ENCODE data around the gene HEPN1.

Gene HEPN1

DNA sequence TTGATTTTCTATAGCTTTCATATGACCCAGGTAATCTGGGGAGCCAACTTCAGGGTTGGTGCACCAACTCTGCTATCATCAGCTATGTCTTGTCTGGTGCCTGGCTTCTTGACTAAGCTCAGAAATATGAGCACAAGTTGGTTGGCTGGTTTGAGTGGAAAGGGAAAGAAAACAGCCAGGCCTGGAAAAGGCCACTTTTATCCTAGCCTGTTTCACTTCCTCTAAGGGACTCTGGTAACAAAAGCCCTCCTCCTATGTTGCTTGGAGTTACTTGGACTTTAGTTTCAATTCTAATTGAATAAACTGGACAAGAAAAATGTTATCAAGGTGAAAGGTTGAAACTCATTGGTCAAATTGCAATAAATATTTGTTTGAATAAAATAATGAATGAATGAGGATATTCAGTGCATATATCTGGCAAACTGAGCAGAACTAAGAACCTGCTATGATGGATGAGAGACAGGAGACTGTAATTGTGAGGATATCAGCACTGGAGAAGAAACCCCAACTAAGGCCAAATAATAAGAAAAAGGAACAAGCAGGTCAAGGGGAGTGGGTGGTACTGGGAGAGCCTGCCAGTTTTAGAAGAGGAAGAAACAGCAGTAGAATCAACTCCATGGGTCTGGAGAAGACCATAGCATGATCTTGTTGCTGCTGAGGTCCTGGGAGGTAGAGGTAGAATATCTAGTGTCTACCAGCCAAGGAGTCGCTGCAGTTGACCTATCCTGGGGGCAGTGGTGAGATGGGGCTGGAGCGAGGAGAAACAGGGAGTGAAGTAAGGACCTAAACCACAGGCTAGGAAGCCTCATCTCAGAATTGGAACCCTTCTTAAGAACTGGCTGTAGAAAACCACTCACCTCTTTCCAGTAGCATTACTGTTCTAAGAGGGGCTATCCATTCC is 29.6 kb upstream of the HEPN1 start:
- no peak overlapping the region for H3K4me2 ChIP-seq (ENCODE audit: insufficient read depth, low read length, poor library complexity, severe bottlenecking)
- H2BK15ac ChIP-seq (ENCODE audit: low read length), result no peak overlapping the region
- H2BK120ac ChIP-seq (ENCODE audit: low read depth, low read length), result no peak overlapping the region
- H2AFZ ChIP-seq (ENCODE audit: low read length), result no peak overlapping the region
- H2BK5ac ChIP-seq (ENCODE audit: low read length), result no peak overlapping the region
- no CpG with 5 or more reads among the region's 2 CpGs for WGBS, 2 donors (ENCODE audit: extremely low coverage in 2 of 2, insufficient read length in 2 of 2, insufficient replicate concordance in 1 of 2)
- peaks cover 0 to 4% of the 10 kb centered on the region in 2 donors for H3K4me1 ChIP-seq (ENCODE audit: control insufficient read depth in 2 of 2, insufficient read depth in 1 of 2, low read depth in 1 of 2, low read length in 2 of 2)
- no peaks in the 10 kb centered on the region for H3K36me3 ChIP-seq (replicated peaks in 1 of 2; ENCODE audit: control insufficient read depth in 2 of 2, insufficient read depth in 2 of 2, low read length in 2 of 2)
- no peak overlapping the region for H2BK12ac ChIP-seq (ENCODE audit: low read length)
- DNase-seq (ENCODE audit: low spot score), result no peak
- no peaks in the 10 kb centered on the region for H3K9me3 ChIP-seq (replicated peaks in 1 of 2; ENCODE audit: control insufficient read depth in 2 of 2, insufficient read depth in 1 of 2, low read depth in 1 of 2, low read length in 2 of 2)
- H3K9ac ChIP-seq (ENCODE audit: low read depth, low read length, poor library complexity), result no peak overlapping the region
- H4K91ac ChIP-seq (ENCODE audit: low read depth, low read length, poor library complexity), result no peak overlapping the region
- H3K4ac ChIP-seq (ENCODE audit: low read length), result no peak overlapping the region
- no peak overlapping the region for H3K18ac ChIP-seq (ENCODE audit: low read length)
- no peak overlapping the region for H3K14ac ChIP-seq (ENCODE audit: low read length)
- no peak overlapping the region for H2AK5ac ChIP-seq (ENCODE audit: low read depth, low read length)
- H3K23ac ChIP-seq (ENCODE audit: low read depth, low read length, poor library complexity), result no peak overlapping the region
- peaks cover 0 to 64% (median 0%) of the 10 kb centered on the region in 3 experiments for H3K27me3 ChIP-seq (ENCODE audit: control insufficient read depth in 3 of 3, insufficient read depth in 3 of 3, low read depth in 1 of 3, low read length in 3 of 3)
- no peak overlapping the region for H3K27ac ChIP-seq (replicated peaks; ENCODE audit: low read length)
- H3K79me1 ChIP-seq (ENCODE audit: low read depth, low read length), result peaks cover 3% of the 10 kb centered on the region
- no peak overlapping the region for H4K8ac ChIP-seq (ENCODE audit: low read depth, low read length)
- no peak overlapping the region for H3K4me3 ChIP-seq (ENCODE audit: low read length in 2 of 2)

DNA sequence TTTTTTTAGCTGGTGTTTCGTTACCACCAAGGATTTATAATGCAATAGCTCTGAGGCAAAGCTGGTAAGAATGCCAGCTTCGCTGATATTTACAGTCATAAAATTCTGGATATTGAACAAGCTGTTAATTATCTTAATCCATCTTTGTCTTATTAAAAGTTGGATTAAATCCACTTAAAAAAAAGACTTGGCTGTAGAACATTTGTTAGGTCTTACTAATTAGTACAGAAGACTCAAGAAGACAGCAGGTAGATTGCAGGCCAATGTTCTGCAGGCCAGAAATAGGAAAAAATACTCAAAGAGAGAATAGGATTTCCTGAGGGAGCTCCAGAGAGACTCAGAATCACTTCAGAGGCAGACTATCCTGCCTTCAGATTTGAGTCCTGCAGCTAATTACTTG is 28.9 kb upstream of the HEPN1 start:
- WGBS, 2 donors (ENCODE audit: extremely low coverage in 2 of 2, insufficient read length in 2 of 2, insufficient replicate concordance in 1 of 2), result no CpG with 5 or more reads among the region's 2 CpGs
- Histone ChIP-seq H4K91ac (ENCODE audit: low read depth, low read length, poor library complexity) (no peak overlapping the region), H3K27ac (replicated peaks; ENCODE audit: low read length) (no peak overlapping the region), H2BK5ac (ENCODE audit: low read length) (no peak overlapping the region), H2AFZ (ENCODE audit: low read length) (no peak overlapping the region), H2AK5ac (ENCODE audit: low read depth, low read length) (no peak overlapping the region), H3K14ac (ENCODE audit: low read length) (no peak overlapping the region), H3K9me3 (replicated peaks in 1 of 2; ENCODE audit: control insufficient read depth in 2 of 2, insufficient read depth in 1 of 2, low read depth in 1 of 2, low read length in 2 of 2) (no peaks in the 10 kb centered on the region), H3K4me2 (ENCODE audit: insufficient read depth, low read length, poor library complexity, severe bottlenecking) (no peak overlapping the region), H3K23ac (ENCODE audit: low read depth, low read length, poor library complexity) (no peak overlapping the region), H3K27me3 (ENCODE audit: control insufficient read depth in 3 of 3, insufficient read depth in 3 of 3, low read depth in 1 of 3, low read length in 3 of 3) (peaks cover 0 to 68% (median 0%) of the 10 kb centered on the region in 3 experiments), H2BK15ac (ENCODE audit: low read length) (no peak overlapping the region), H3K79me1 (ENCODE audit: low read depth, low read length) (peaks cover 3% of the 10 kb centered on the region), H3K4ac (ENCODE audit: low read length) (no peak overlapping the region), H3K36me3 (replicated peaks in 1 of 2; ENCODE audit: control insufficient read depth in 2 of 2, insufficient read depth in 2 of 2, low read length in 2 of 2) (no peaks in the 10 kb centered on the region), H4K8ac (ENCODE audit: low read depth, low read length) (no peak overlapping the region), H2BK120ac (ENCODE audit: low read depth, low read length) (no peak overlapping the region), H3K18ac (ENCODE audit: low read length) (no peak overlapping the region), H3K9ac (ENCODE audit: low read depth, low read length, poor library complexity) (no peak overlapping the region), H3K4me3 (ENCODE audit: low read length in 2 of 2) (no peak overlapping the region), H2BK12ac (ENCODE audit: low read length) (no peak overlapping the region), H3K4me1 (ENCODE audit: control insufficient read depth in 2 of 2, insufficient read depth in 1 of 2, low read depth in 1 of 2, low read length in 2 of 2) (peaks cover 0 to 4% of the 10 kb centered on the region in 2 donors)
- no peak for DNase-seq (ENCODE audit: low spot score)

DNA sequence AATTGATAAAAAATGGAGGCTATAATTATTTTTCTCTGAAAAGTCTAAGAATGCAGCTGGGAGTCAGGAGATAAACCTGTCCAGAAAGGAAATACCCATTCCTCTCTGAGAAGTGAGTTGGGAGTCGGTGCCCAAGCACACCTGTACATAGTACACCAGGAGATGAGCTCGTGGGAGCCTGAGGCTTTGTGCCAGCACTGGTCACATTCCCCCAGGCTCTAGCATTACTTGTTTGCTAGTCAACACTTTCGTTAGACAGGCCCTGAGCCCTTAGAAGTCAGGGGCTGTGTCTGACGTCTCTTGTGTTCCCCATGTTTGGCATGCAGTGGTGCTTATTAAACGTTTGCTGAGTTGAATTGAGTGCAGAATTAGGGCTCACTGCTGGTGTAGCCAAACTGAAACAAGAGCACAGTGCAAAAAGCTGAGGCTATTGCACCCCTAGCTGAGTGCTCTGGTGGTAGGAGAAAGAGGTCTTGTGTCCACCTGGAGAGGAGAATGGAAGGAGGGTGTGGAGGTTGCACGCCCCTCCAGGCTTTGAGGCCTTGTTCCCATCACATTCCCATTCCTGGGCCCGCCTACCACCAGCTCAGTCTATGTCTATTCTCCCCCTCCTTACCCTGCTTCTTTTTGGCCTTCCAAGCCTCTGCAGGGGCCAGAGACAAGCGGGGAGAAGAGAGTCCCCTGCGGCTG is 28.2 kb upstream of the HEPN1 start:
- H3K9me3 ChIP-seq (replicated peaks in 1 of 2; ENCODE audit: control insufficient read depth in 2 of 2, insufficient read depth in 1 of 2, low read depth in 1 of 2, low read length in 2 of 2), result no peaks in the 10 kb centered on the region
- H3K9ac ChIP-seq (ENCODE audit: low read depth, low read length, poor library complexity), result no peak overlapping the region
- H3K14ac ChIP-seq (ENCODE audit: low read length), result no peak overlapping the region
- no peak overlapping the region for H3K4ac ChIP-seq (ENCODE audit: low read length)
- no peak overlapping the region for H2BK5ac ChIP-seq (ENCODE audit: low read length)
- no peak overlapping the region for H3K27ac ChIP-seq (replicated peaks; ENCODE audit: low read length)
- no peak overlapping the region for H2AFZ ChIP-seq (ENCODE audit: low read length)
- no peaks in the 10 kb centered on the region for H3K36me3 ChIP-seq (replicated peaks in 1 of 2; ENCODE audit: control insufficient read depth in 2 of 2, insufficient read depth in 2 of 2, low read length in 2 of 2)
- H3K4me3 ChIP-seq (ENCODE audit: low read length in 2 of 2), result no peak overlapping the region
- WGBS, 2 donors (ENCODE audit: extremely low coverage in 2 of 2, insufficient read length in 2 of 2, insufficient replicate concordance in 1 of 2), result no CpG with 5 or more reads among the region's 9 CpGs
- no peak overlapping the region for H2BK120ac ChIP-seq (ENCODE audit: low read depth, low read length)
- H4K8ac ChIP-seq (ENCODE audit: low read depth, low read length), result no peak overlapping the region
- H2AK5ac ChIP-seq (ENCODE audit: low read depth, low read length), result peak overlapping the region; percentile 5
- H2BK15ac ChIP-seq (ENCODE audit: low read length), result no peak overlapping the region
- no peak overlapping the region for H2BK12ac ChIP-seq (ENCODE audit: low read length)
- H3K18ac ChIP-seq (ENCODE audit: low read length), result peak overlapping the region; percentile 78
- H3K4me2 ChIP-seq (ENCODE audit: insufficient read depth, low read length, poor library complexity, severe bottlenecking), result no peak overlapping the region
- DNase-seq (ENCODE audit: low spot score), result no peak
- peaks cover 3% of the 10 kb centered on the region for H3K79me1 ChIP-seq (ENCODE audit: low read depth, low read length)
- peaks cover 0 to 68% (median 0%) of the 10 kb centered on the region in 3 experiments for H3K27me3 ChIP-seq (ENCODE audit: control insufficient read depth in 3 of 3, insufficient read depth in 3 of 3, low read depth in 1 of 3, low read length in 3 of 3)
- peaks cover 0 to 4% of the 10 kb centered on the region in 2 donors for H3K4me1 ChIP-seq (ENCODE audit: control insufficient read depth in 2 of 2, insufficient read depth in 1 of 2, low read depth in 1 of 2, low read length in 2 of 2)
- H4K91ac ChIP-seq (ENCODE audit: low read depth, low read length, poor library complexity), result no peak overlapping the region
- no peak overlapping the region for H3K23ac ChIP-seq (ENCODE audit: low read depth, low read length, poor library complexity)

DNA sequence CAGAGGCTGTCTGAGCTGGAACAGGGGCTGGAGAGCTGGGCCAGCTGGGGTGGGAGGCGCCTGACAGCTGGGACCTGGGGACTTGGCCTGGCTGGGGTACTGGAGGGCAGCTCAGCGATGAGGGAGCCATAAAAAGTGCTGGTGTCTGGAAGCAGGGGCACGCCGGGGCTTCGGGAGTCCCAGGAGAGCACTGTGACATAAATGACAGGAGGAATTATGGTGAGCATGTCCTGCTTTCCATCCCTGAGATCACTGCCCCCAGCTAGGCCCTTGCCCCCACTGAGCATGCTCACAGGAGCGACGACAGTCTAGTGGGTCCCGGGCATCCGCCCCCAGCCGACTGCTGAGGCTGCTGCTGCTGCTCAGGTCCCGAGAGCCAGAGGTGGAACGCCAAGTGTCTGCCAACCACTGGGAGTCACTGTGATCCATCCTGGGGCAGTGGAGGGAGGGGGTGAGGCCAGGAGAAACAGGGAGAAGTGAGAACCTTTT is 27.6 kb upstream of the HEPN1 start:
- no peak overlapping the region for H3K4me2 ChIP-seq (ENCODE audit: insufficient read depth, low read length, poor library complexity, severe bottlenecking)
- no peak overlapping the region for H3K4ac ChIP-seq (ENCODE audit: low read length)
- no peak overlapping the region for H3K27ac ChIP-seq (replicated peaks; ENCODE audit: low read length)
- peak overlapping the region; percentile 32 for H3K14ac ChIP-seq (ENCODE audit: low read length)
- H2BK5ac ChIP-seq (ENCODE audit: low read length), result no peak overlapping the region
- peaks cover 0 to 4% of the 10 kb centered on the region in 2 donors for H3K4me1 ChIP-seq (ENCODE audit: control insufficient read depth in 2 of 2, insufficient read depth in 1 of 2, low read depth in 1 of 2, low read length in 2 of 2)
- no CpG with 5 or more reads among the region's 12 CpGs for WGBS, 2 donors (ENCODE audit: extremely low coverage in 2 of 2, insufficient read length in 2 of 2, insufficient replicate concordance in 1 of 2)
- DNase-seq (ENCODE audit: low spot score), result no peak
- no peaks in the 10 kb centered on the region for H3K36me3 ChIP-seq (replicated peaks in 1 of 2; ENCODE audit: control insufficient read depth in 2 of 2, insufficient read depth in 2 of 2, low read length in 2 of 2)
- no peak overlapping the region for H2AFZ ChIP-seq (ENCODE audit: low read length)
- H3K4me3 ChIP-seq (ENCODE audit: low read length in 2 of 2), result no peak overlapping the region
- H2BK12ac ChIP-seq (ENCODE audit: low read length), result no peak overlapping the region
- no peak overlapping the region for H4K8ac ChIP-seq (ENCODE audit: low read depth, low read length)
- no peak overlapping the region for H3K23ac ChIP-seq (ENCODE audit: low read depth, low read length, poor library complexity)
- no peak overlapping the region for H3K9ac ChIP-seq (ENCODE audit: low read depth, low read length, poor library complexity)
- peaks cover 0 to 66% (median 0%) of the 10 kb centered on the region in 3 experiments for H3K27me3 ChIP-seq (ENCODE audit: control insufficient read depth in 3 of 3, insufficient read depth in 3 of 3, low read depth in 1 of 3, low read length in 3 of 3)
- peak overlapping the region; percentile 5 for H2AK5ac ChIP-seq (ENCODE audit: low read depth, low read length)
- H3K18ac ChIP-seq (ENCODE audit: low read length), result peak overlapping the region; percentile 78
- peaks cover 3% of the 10 kb centered on the region for H3K79me1 ChIP-seq (ENCODE audit: low read depth, low read length)
- H3K9me3 ChIP-seq (replicated peaks in 1 of 2; ENCODE audit: control insufficient read depth in 2 of 2, insufficient read depth in 1 of 2, low read depth in 1 of 2, low read length in 2 of 2), result no peaks in the 10 kb centered on the region
- H4K91ac ChIP-seq (ENCODE audit: low read depth, low read length, poor library complexity), result no peak overlapping the region
- no peak overlapping the region for H2BK120ac ChIP-seq (ENCODE audit: low read depth, low read length)
- H2BK15ac ChIP-seq (ENCODE audit: low read length), result no peak overlapping the region
